IMR-90 (cell line): ENCODE data around the gene RUNX2. TPM values are rescaled to one million over a fixed set of nuclear protein-coding genes. Genes with fewer than 3 reads are reported as not detected.

Experiments used
- ATAC-seq: fragments of 200-7000 bp; cut with Tn5 transposase; 2 replicates; pipeline ENCODE4 v1.9.1; 2020; ENCODE audit warnings: low read depth, mild to moderate bottlenecking, moderate library complexity
- BruUV-seq: library from RNA; stranded (reverse); fragments of 400-500 nt; replicated peaks from 2 replicates; lab custom pipeline; 2021; lab: Mats Ljungman, UMichigan
- CTCF ChIA-PET: fragments of 300-600 bp; formaldehyde crosslinking; extraction: SDS; loops from one replicate; lab custom pipeline; 2021; ENCODE audit warnings: antibody characterized with exemption; lab: Yijun Ruan, JAX
- POLR2A ChIA-PET: fragments of 300-600 bp; sonication (Branson Sonifier 250); formaldehyde crosslinking; loops from one replicate; lab custom pipeline; 2022; ENCODE audit warnings: antibody characterized with exemption; ENCODE audit not compliant: unreplicated experiment; lab: Charles Lee
- DNase-seq: peaks from one replicate; pipeline ENCODE4 v3.0.0; 2013
- H2AFZ ChIP-seq: replicated peaks from 2 replicates; pipeline ENCODE3; 2013; ENCODE audit warnings: low read length, mild to moderate bottlenecking; ENCODE audit not compliant: poor library complexity
- H2AK5ac ChIP-seq: 2 replicates; pipeline ENCODE4 v1.6.1; 2013; ENCODE audit warnings: low read depth, low read length, inconsistent platforms
- H2AK9ac ChIP-seq: replicated peaks from 2 replicates; pipeline ENCODE3; 2013; ENCODE audit warnings: mild to moderate bottlenecking, low read depth, low read length, moderate library complexity; ENCODE audit not compliant: poor library complexity
- H2BK120ac ChIP-seq: 2 replicates; pipeline ENCODE4 v1.6.1; 2013; ENCODE audit warnings: low read depth, low read length, inconsistent platforms
- H2BK15ac ChIP-seq: 3 replicates; pipeline ENCODE4 v1.6.1; 2013; ENCODE audit warnings: low read depth, low read length, inconsistent platforms
- H2BK20ac ChIP-seq: 2 replicates; pipeline ENCODE4 v1.6.1; 2013; ENCODE audit warnings: low read depth, mild to moderate bottlenecking, inconsistent platforms, low read length, moderate library complexity
- H2BK5ac ChIP-seq: 2 replicates; pipeline ENCODE4 v1.6.1; 2013; ENCODE audit warnings: mild to moderate bottlenecking, low read depth, low read length, inconsistent platforms; ENCODE audit not compliant: poor library complexity, severe bottlenecking
- H3K14ac ChIP-seq: replicated peaks from 2 replicates; pipeline ENCODE4 v1.6.1; 2013; ENCODE audit warnings: low read depth, low read length, inconsistent platforms
- H3K18ac ChIP-seq: 2 replicates; pipeline ENCODE4 v1.6.1; 2013; ENCODE audit warnings: low read depth, low read length, control low read depth
- H3K23ac ChIP-seq: 2 replicates; pipeline ENCODE4 v1.6.1; 2013; ENCODE audit warnings: low read depth, low read length, inconsistent platforms
- H3K27ac ChIP-seq: 2 replicates; pipeline ENCODE4 v1.5.1; 2013; ENCODE audit warnings: mild to moderate bottlenecking, control low read depth, low read length; ENCODE audit not compliant: insufficient read depth
- H3K27me3 ChIP-seq: 2 replicates; pipeline ENCODE4 v1.6.1; 2013; ENCODE audit warnings: low read length; ENCODE audit not compliant: control insufficient read depth, insufficient read depth
- H3K36me3 ChIP-seq: 2 replicates; pipeline ENCODE4 v1.6.1; 2013; ENCODE audit warnings: low read length, mixed read lengths; ENCODE audit not compliant: control insufficient read depth, insufficient read depth
- H3K4ac ChIP-seq: 2 replicates; pipeline ENCODE4 v1.6.1; 2013; ENCODE audit warnings: low read depth, low read length, inconsistent platforms
- H3K4me1 ChIP-seq: 2 replicates; pipeline ENCODE4 v1.6.1; 2013; ENCODE audit warnings: low read length, mixed read lengths; ENCODE audit not compliant: control insufficient read depth, insufficient read depth
- H3K4me2 ChIP-seq: 2 replicates; pipeline ENCODE4 v1.6.1; 2013; ENCODE audit warnings: low read depth, mild to moderate bottlenecking, control low read depth, low read length, moderate library complexity
- H3K4me3 ChIP-seq: 2 replicates; pipeline ENCODE4 v1.5.1; 2013; ENCODE audit warnings: low read depth, mild to moderate bottlenecking, control low read depth, low read length, moderate library complexity; ENCODE audit not compliant: insufficient read depth
- H3K56ac ChIP-seq: 2 replicates; pipeline ENCODE4 v1.6.1; 2013; ENCODE audit warnings: low read length, inconsistent platforms; ENCODE audit not compliant: insufficient read depth; ENCODE audit errors: extremely low read depth
- H3K79me1 ChIP-seq, 2 experiments: 2 replicates each; pipeline ENCODE4 v1.6.1; 2013; ENCODE audit warnings: low read length in 2 of 2, inconsistent platforms in 1 of 2, low read depth in 1 of 2
- H3K9ac ChIP-seq: 2 replicates; pipeline ENCODE4 v1.6.1; 2013; ENCODE audit warnings: low read depth, low read length, control low read depth
- H3K9me1 ChIP-seq: 2 replicates; pipeline ENCODE4 v1.6.1; 2013; ENCODE audit warnings: low read length, inconsistent platforms; ENCODE audit not compliant: insufficient read depth
- H3K9me3 ChIP-seq: 2 replicates; pipeline ENCODE4 v1.6.1; 2013; ENCODE audit warnings: low read length; ENCODE audit not compliant: control insufficient read depth, insufficient read depth
- H4K20me1 ChIP-seq: 2 replicates; pipeline ENCODE4 v1.6.1; 2013; ENCODE audit warnings: low read length, inconsistent platforms; ENCODE audit not compliant: insufficient read depth
- H4K5ac ChIP-seq: 2 replicates; pipeline ENCODE4 v1.6.1; 2013; ENCODE audit warnings: mild to moderate bottlenecking, low read depth, low read length, control low read depth
- H4K8ac ChIP-seq, 2 experiments: 2 replicates each; pipeline ENCODE4 v1.6.1; 2013; ENCODE audit warnings: low read depth in 2 of 2, low read length in 2 of 2, control low read depth in 1 of 2, inconsistent platforms in 1 of 2
- H4K91ac ChIP-seq: 2 replicates; pipeline ENCODE4 v1.6.1; 2013; ENCODE audit warnings: low read depth, low read length, inconsistent platforms; ENCODE audit not compliant: insufficient read depth
- BHLHE40 ChIP-seq: fragments of 150-350 bp; IDR thresholded peaks from 2 replicates; pipeline ENCODE4 v1.6.1; 2016; ENCODE audit warnings: mild to moderate bottlenecking, low read depth, low read length
- CEBPB ChIP-seq: IDR thresholded peaks from 2 replicates; pipeline ENCODE4 v1.6.1; 2012; ENCODE audit warnings: low read depth, low read length, improper control_type of control experiment
- CHD1 ChIP-seq: IDR thresholded peaks from 2 replicates; pipeline ENCODE4 v1.6.1; 2012; ENCODE audit warnings: low read depth, low read length, improper control_type of control experiment
- FOS ChIP-seq: fragments of 150-350 bp; IDR thresholded peaks from 2 replicates; pipeline ENCODE4 v1.6.1; 2016; ENCODE audit warnings: low read depth, low read length
- MAFK ChIP-seq: IDR thresholded peaks from 2 replicates; pipeline ENCODE4 v1.6.1; 2012; ENCODE audit warnings: low read depth, low read length, improper control_type of control experiment
- MAZ ChIP-seq: IDR thresholded peaks from 2 replicates; pipeline ENCODE4 v1.6.1; 2012; ENCODE audit warnings: low read depth, mild to moderate bottlenecking, low read length, improper control_type of control experiment, moderate library complexity, borderline replicate concordance
- NFE2L2 ChIP-seq: fragments of 150-350 bp; IDR thresholded peaks from 2 replicates; pipeline ENCODE4 v1.6.1; 2016; ENCODE audit warnings: low read depth, mild to moderate bottlenecking, low read length
- POLR2A ChIP-seq: IDR thresholded peaks from 2 replicates; pipeline ENCODE4 v1.6.1; 2012; ENCODE audit warnings: mild to moderate bottlenecking, low read depth, low read length
- RAD21 ChIP-seq: IDR thresholded peaks from 2 replicates; pipeline ENCODE4 v1.6.1; 2012; ENCODE audit warnings: low read length, improper control_type of control experiment
- RCOR1 ChIP-seq: IDR thresholded peaks from 2 replicates; pipeline ENCODE4 v1.6.1; 2012; ENCODE audit warnings: mild to moderate bottlenecking, low read length, improper control_type of control experiment; ENCODE audit not compliant: insufficient replicate concordance
- SMC3 ChIP-seq: fragments of 150-350 bp; IDR thresholded peaks from 2 replicates; pipeline ENCODE4 v1.6.1; 2016; ENCODE audit warnings: low read depth, mild to moderate bottlenecking, antibody characterized with exemption, low read length, moderate library complexity
- WGBS, 2 experiments: methylation state at CpG; one replicate each; pipeline versions ENCODE4 v1.1.5 to v1.1.7; 2013; ENCODE audit warnings: missing lambda C conversion rate in 2 of 2; ENCODE audit not compliant: insufficient read length in 1 of 2; ENCODE audit errors: extremely low coverage in 2 of 2; 5-methylcytosine and 5-hydroxymethylcytosine counted together
- dilution Hi-C: fragments of 300-500 bp; cut with HindIII; formaldehyde crosslinking; loops from one replicate; pipeline ENCODE4 v1.14.3; 2018; ENCODE audit warnings: low sequenced_read_pairs; ENCODE audit not compliant: unreplicated experiment
- in situ Hi-C: fragments of 300-500 bp; cut with MboI; formaldehyde crosslinking; loops from 3 replicates; pipeline ENCODE4 v1.14.3; 2019; ENCODE audit warnings: low sequenced_read_pairs, inconsistent platforms, mixed read lengths
- intact Hi-C: fragments of 100-400 bp; cut with micrococcal nuclease; formaldehyde crosslinking; loops from 2 replicates; pipeline ENCODE4 v1.10.0; 2022
- polyA plus RNA-seq, 3 experiments: library from polyadenylated mRNA; depleted of rRNA; stranded (reverse); fragments of >200 nt; gene quantifications; 2 replicates each; pipeline ENCODE4 v1.2.3, GENCODE V29; 2012; ENCODE audit warnings: low replicate concordance in 1 of 3
- total RNA-seq: library from RNA; depleted of rRNA; stranded (reverse); fragments of >200 nt; gene quantifications from 2 replicates; pipeline ENCODE4 v1.2.3, GENCODE V29; 2012
- TF ChIP-seq, protein P1 (sequence below): conservative IDR thresholded peaks from 2 replicates; pipeline ENCODE4 v1.5.1; 2012; ENCODE audit warnings: mild to moderate bottlenecking, low read depth, low read length, improper control_type of control experiment
- TF ChIP-seq, protein P2 (sequence below): fragments of 150-350 bp; IDR thresholded peaks from 2 replicates; pipeline ENCODE4 v1.6.1; 2016; ENCODE audit warnings: low read depth, mild to moderate bottlenecking, low read length, moderate library complexity, borderline replicate concordance
- TF ChIP-seq, protein P3 (sequence below): fragments of 150-350 bp; IDR thresholded peaks from 2 replicates; pipeline ENCODE4 v1.6.1; 2017; ENCODE audit warnings: mild to moderate bottlenecking, antibody characterized with exemption, low read length, low read depth

Gene RUNX2
- total and polyA plus RNA-seq, 2 of the 4 experiments (the other 2 are of a cell fraction) = 2.3 to 4.7 TPM

DNA sequence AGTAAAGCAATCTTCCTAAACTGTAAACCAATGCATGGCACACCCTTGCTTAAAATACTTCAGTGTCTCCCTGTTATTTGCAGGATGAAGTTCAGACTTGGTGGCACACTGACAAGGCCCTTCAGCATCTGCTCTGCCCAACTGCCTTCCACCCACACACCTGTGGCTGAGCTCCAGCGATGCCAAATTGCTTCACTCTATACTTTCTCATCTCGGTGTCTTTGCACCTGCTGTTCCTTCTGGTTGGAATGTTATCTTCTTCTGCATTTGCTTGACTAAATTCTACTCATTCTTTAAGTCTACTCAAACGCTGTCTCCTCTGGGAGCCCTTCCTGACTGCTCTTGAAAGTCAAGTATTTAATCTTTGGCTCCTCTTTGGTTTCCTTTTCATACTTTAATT lies 149.7 kb downstream of the RUNX2 start:
- POLR2A ChIA-PET = no interaction called here
- dilution Hi-C loops (no loop called here), in situ Hi-C loops (no loop called here), intact Hi-C loops (no loop called here)
- no peak overlapping the region; the same call in 1 of the 2 replicates for H4K91ac ChIP-seq
- WGBS, 2 experiments = no CpG with 5 or more reads among the region's 3 CpGs
- peak overlapping the region in 1 of 2 experiments; percentile 23; a peak in 1 of 4 replicates for H4K8ac ChIP-seq
- no peaks in the 10 kb centered on the region for H3K27me3 ChIP-seq
- no TSS peak for BruUV-seq
- DNase-seq (no peak), ATAC-seq (no peak)
- H3K79me1 ChIP-seq = peaks cover 5 to 53% of the 10 kb centered on the region in 2 experiments; a peak in 2 of 4 replicates
- peak overlapping the region; percentile 13; the same call in 1 of the 2 replicates for H3K14ac ChIP-seq
- TF ChIP-seq, protein P1, sequence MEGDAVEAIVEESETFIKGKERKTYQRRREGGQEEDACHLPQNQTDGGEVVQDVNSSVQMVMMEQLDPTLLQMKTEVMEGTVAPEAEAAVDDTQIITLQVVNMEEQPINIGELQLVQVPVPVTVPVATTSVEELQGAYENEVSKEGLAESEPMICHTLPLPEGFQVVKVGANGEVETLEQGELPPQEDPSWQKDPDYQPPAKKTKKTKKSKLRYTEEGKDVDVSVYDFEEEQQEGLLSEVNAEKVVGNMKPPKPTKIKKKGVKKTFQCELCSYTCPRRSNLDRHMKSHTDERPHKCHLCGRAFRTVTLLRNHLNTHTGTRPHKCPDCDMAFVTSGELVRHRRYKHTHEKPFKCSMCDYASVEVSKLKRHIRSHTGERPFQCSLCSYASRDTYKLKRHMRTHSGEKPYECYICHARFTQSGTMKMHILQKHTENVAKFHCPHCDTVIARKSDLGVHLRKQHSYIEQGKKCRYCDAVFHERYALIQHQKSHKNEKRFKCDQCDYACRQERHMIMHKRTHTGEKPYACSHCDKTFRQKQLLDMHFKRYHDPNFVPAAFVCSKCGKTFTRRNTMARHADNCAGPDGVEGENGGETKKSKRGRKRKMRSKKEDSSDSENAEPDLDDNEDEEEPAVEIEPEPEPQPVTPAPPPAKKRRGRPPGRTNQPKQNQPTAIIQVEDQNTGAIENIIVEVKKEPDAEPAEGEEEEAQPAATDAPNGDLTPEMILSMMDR = no peak
- TF ChIP-seq NFE2L2 (no peak), POLR2A (no peak), SMC3 (no peak), FOS (no peak), BHLHE40 (no peak), RCOR1 (no peak), RAD21 (no peak), CHD1 (no peak), MAZ (no peak), MAFK (no peak), CEBPB (no peak)
- TF ChIP-seq, protein P2, sequence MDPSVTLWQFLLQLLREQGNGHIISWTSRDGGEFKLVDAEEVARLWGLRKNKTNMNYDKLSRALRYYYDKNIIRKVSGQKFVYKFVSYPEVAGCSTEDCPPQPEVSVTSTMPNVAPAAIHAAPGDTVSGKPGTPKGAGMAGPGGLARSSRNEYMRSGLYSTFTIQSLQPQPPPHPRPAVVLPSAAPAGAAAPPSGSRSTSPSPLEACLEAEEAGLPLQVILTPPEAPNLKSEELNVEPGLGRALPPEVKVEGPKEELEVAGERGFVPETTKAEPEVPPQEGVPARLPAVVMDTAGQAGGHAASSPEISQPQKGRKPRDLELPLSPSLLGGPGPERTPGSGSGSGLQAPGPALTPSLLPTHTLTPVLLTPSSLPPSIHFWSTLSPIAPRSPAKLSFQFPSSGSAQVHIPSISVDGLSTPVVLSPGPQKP = no peak
- TF ChIP-seq, protein P3, sequence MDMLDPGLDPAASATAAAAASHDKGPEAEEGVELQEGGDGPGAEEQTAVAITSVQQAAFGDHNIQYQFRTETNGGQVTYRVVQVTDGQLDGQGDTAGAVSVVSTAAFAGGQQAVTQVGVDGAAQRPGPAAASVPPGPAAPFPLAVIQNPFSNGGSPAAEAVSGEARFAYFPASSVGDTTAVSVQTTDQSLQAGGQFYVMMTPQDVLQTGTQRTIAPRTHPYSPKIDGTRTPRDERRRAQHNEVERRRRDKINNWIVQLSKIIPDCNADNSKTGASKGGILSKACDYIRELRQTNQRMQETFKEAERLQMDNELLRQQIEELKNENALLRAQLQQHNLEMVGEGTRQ = no peak
- CTCF ChIA-PET = no interaction called here
- H2BK15ac ChIP-seq = peak overlapping the region; percentile 19; the same call in 1 of the 3 replicates
- no peak overlapping the region for H2AK9ac ChIP-seq
- H3K9ac ChIP-seq = no peak overlapping the region
- no peaks in the 10 kb centered on the region for H4K20me1 ChIP-seq
- H3K4me2 ChIP-seq = no peak overlapping the region
- peaks cover 3% of the 10 kb centered on the region; the same call in 1 of the 2 replicates for H3K9me1 ChIP-seq
- no peaks in the 10 kb centered on the region for H3K36me3 ChIP-seq
- no peak overlapping the region for H3K23ac ChIP-seq
- H3K4me1 ChIP-seq = peaks cover 9% of the 10 kb centered on the region
- peak overlapping the region; percentile 33 for H2AK5ac ChIP-seq
- H2BK120ac ChIP-seq = peak overlapping the region; percentile 44
- no peak overlapping the region for H3K27ac ChIP-seq
- H3K9me3 ChIP-seq = no peaks in the 10 kb centered on the region
- H3K4ac ChIP-seq = peak overlapping the region; percentile 68; the same call in 1 of the 2 replicates
- H3K4me3 ChIP-seq = no peak overlapping the region
- H3K18ac ChIP-seq = no peak overlapping the region
- no peak overlapping the region for H2BK5ac ChIP-seq
- H2BK20ac ChIP-seq = peak overlapping the region; percentile 46; the same call in 1 of the 2 replicates
- H4K5ac ChIP-seq = no peak overlapping the region
- H3K56ac ChIP-seq = no peak overlapping the region
- no peak overlapping the region for H2AFZ ChIP-seq
